Measurements from ENCODE around the gene WDR48. TPM values are rescaled to one million over a fixed set of nuclear protein-coding genes. Genes with fewer than 3 reads are reported as not detected.

The WDR48 gene
- 10 to 100 TPM; 28.4 to 84.4 (median 37.0) TPM for total RNA-seq

DNA sequence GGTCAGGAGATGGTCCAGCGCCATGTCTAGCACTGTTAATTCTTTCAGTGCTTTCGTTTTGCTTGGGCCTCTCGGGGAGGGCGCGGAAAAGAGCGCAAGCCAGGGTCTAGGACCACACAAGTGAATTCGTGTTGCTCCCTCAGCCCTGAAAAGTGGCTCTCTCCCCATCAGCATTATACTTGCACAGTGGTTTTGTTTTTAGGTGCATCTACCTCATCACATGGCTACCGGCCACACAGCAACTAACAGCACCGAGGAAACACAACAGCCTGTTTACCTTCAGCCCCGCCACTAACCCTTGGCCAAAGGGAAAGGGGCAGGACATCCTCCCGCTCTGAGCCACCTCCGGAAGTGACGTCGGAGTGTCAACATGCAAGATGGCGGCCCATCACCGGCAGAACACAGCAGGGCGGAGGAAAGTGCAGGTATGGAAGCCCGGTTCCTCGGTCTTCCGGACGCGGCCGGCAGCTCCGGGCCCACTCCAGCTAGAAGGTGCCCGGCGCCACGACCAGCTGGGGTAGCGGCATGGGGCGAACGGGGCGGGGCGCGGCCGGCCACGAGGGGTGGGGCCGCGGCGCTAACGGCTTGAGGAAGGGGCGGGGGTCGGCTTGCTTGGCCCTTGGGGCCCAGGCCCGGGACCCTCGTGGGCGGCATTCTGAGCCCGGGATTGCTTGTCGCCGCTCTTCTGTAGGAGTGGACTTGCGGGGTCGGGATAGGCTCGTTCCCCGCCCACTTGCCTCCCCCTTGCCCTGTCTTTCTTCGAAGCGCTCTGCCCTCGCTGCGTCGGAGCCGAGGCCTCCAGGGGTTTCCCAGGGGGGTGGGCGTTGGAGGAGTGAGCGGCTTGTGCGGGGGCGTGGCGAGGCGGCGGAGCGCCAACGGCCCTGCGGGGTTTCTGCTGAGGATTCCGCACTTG is at the start of gene WDR48, which contains the start of gene SCN11A:
WDR48 (plus strand) TSS at position 368 of the 913 bp plus-strand sequence; CDS start at position 378, 10 bp downstream.
SCN11A (minus strand) TSS at position 296 of the 913 bp plus-strand sequence. CDS start 101,582 bp downstream, outside the sequence.
- Histone ChIP-seq H3K27me3 (no peaks in the 10 kb centered on the region), H3K4me1 (peaks cover 0 to 9% of the 10 kb centered on the region in 2 donors), H3K36me3 (no peaks in the 10 kb centered on the region), H3K9me3 (no peaks in the 10 kb centered on the region), H3K27ac (peak within 1 kb of the TSS; percentile 88 to 94), H3K4me3 (peak within 1 kb of the TSS; percentile 75 to 90)
- intact Hi-C loops (cut with DNase I; ENCODE audit: low total_unique reads), result no loop called here
- TF ChIP-seq POLR2A (IDR thresholded peaks at IDR 0.05) (peak; percentile 87 to 89), CTCF (IDR thresholded peaks at IDR 0.05) (no peak)
- peak; percentile 92 to 97 for DNase-seq

- Histone ChIP-seq H3K4me1 (no peaks in the 10 kb centered on the region), H3K4me3 (no peak overlapping the region), H3K27me3 (no peaks in the 10 kb centered on the region), H3K36me3 (no peaks in the 10 kb centered on the region), H3K27ac (no peak overlapping the region), H3K9me3 (no peaks in the 10 kb centered on the region)
- intact Hi-C loops (cut with DNase I; ENCODE audit: low total_unique reads), result no loop called here
- TF ChIP-seq POLR2A (IDR thresholded peaks at IDR 0.05), result no peak
- TF ChIP-seq CTCF (IDR thresholded peaks at IDR 0.05), result no peak
- no peak for DNase-seq
Measured at GRCh38 chr3:39005295-39005694, 46.5 kb upstream of the WDR48 start.

DNA sequence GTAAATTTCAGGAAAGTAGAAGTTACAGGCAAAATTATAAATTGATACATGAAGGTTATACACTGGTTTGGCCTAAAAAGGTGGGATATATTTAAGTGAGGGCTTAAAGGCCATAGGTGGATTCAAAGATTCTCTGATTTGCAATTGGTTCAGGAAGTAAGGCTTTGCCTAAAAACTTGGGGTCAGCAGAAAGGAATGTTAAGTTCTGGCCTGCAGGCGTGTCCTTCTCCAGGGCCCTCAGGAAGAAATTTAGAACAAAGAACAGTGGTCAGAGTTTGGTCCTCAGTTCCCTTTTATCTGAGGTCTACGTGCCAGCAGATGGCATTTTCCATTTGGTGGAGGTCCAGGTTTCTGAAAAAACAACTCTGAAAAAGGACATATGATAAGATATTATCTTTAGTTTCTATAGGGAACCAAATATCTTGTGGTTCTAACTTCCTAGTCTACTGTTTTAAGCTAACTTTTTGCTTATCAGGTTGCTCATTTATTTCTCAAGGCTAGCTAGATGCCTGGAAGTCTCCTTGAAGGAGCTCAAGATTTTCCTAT is 40.6 kb upstream of the WDR48 start:
- Histone ChIP-seq H3K9me3 (no peaks in the 10 kb centered on the region), H3K36me3 (no peaks in the 10 kb centered on the region), H3K4me3 (no peak overlapping the region), H3K27me3 (no peaks in the 10 kb centered on the region), H3K27ac (no peak overlapping the region), H3K4me1 (no peaks in the 10 kb centered on the region)
- intact Hi-C loops (cut with DNase I; ENCODE audit: low total_unique reads), result no loop called here
- DNase-seq, result no peak
- TF ChIP-seq POLR2A (IDR thresholded peaks at IDR 0.05), result no peak
- no peak for TF ChIP-seq CTCF (IDR thresholded peaks at IDR 0.05)

DNA sequence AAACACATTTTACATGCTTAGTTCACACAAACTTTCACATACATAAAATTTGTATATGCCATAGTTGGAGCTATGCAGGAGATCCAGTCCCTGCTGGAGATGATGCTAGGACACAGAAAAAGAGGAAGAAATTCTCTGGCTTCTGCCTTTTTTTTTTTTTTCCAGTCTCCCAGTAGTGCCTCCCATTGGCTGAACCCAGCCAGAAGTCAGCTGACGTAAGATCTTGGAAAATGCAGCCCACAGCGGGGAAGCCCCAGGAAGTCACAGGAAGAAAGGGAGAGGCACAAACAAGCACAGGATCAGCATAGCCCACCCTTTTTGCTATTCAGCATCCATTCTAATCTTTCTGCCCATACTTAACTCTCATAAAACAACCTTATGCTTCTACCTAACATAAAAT is 38.5 kb upstream of the WDR48 start:
- H3K4me1 ChIP-seq, result no peaks in the 10 kb centered on the region
- intact Hi-C loops (cut with DNase I; ENCODE audit: low total_unique reads), result no loop called here
- H3K36me3 ChIP-seq, result no peaks in the 10 kb centered on the region
- no peaks in the 10 kb centered on the region for H3K9me3 ChIP-seq
- H3K4me3 ChIP-seq, result no peak overlapping the region
- no peaks in the 10 kb centered on the region for H3K27me3 ChIP-seq
- DNase-seq, result no peak
- TF ChIP-seq CTCF (IDR thresholded peaks at IDR 0.05) (no peak), POLR2A (IDR thresholded peaks at IDR 0.05) (no peak)
- no peak overlapping the region for H3K27ac ChIP-seq

DNA sequence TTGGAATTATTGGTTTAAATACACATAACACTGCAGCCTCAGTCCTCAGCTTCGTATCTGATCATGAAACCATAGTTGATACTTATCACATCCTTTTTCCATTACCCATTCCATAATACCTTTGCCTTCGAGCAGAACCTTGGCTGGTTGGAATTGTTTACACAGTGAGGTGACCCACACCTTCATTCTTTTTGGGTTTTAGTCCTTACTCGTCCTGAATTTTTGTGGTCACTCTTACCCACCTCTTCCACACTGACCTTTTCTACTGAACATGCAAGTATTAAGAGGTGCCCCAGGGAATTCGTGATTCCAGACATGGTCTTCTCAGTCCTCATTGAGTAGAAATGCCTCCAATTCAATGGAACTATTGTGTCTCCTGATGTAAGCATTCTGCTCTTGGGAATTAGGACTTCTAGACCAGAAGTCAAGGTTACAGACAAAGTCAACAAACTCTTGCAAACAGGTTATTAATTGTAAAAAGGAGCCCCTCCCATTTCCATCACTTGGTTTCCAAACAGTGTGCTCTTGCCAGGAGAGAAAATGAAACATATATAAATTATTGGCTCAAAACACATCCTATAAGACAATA is 37.8 kb upstream of the WDR48 start:
- H3K27ac ChIP-seq, result no peak overlapping the region
- intact Hi-C loops (cut with DNase I; ENCODE audit: low total_unique reads), result no loop called here

More for the DNA sequence above, 37.8 kb upstream of the WDR48 start:
- Histone ChIP-seq H3K27me3 (no peaks in the 10 kb centered on the region), H3K4me3 (no peak overlapping the region), H3K36me3 (no peaks in the 10 kb centered on the region), H3K4me1 (no peaks in the 10 kb centered on the region), H3K9me3 (no peaks in the 10 kb centered on the region)
- DNase-seq, result no peak
- TF ChIP-seq CTCF (IDR thresholded peaks at IDR 0.05), result no peak
- TF ChIP-seq POLR2A (IDR thresholded peaks at IDR 0.05), result no peak

Data from uterus (tissue), 4 donors.